Stimulated activated CD8-positive, alpha-beta memory T cell treated with anti-CD3 and anti-CD28 coated beads, Interleukin-15, amount 100 ng/mL, for 48 hours (primary cell): ENCODE measurements around the gene PLPPR2.
"Not testable (repeated sequence)": the region's sequence is repeated elsewhere in the genome, so short reads cannot be mapped to it uniquely, and the experiment has no call there.

Experiments
- DNase-seq, 2 donors: peaks; one replicate each; pipeline ENCODE4 v3.0.0-alpha.2; 2020; ENCODE audit warnings: low read depth in 2 of 2

PLPPR2 gene

GRCh38 chr19:11400798-11401197 is 45.6 kb downstream of the PLPPR2 start:
- DNase-seq: no peak

GRCh38 chr19:11401808-11402543 is 46.7 kb downstream of the PLPPR2 start:
- no peak for DNase-seq

- no peak for DNase-seq
Measured at GRCh38 chr19:11404588-11405222, 49.5 kb downstream of the PLPPR2 start.

GRCh38 chr19:11405846-11406643 is 50.8 kb downstream of the PLPPR2 start:
- no peak for DNase-seq

- DNase-seq: not testable (repeated sequence)
Measured at GRCh38 chr19:11406703-11407236, 51.5 kb downstream of the PLPPR2 start.

GRCh38 chr19:11408591-11408990 is 53.4 kb downstream of the PLPPR2 start:
- no peak for DNase-seq

- DNase-seq: no peak
Measured at GRCh38 chr19:11410682-11411081, 55.5 kb downstream of the PLPPR2 start.

GRCh38 chr19:11414544-11414943 is 59.3 kb downstream of the PLPPR2 start:
- DNase-seq: no peak
